HFF-Myc (cell line): Measurements from ENCODE around the gene RORB.

Experiments used
- DNase-seq: peaks from one replicate; pipeline ENCODE4 v3.0.0-alpha.2; 2011; ENCODE audit warnings: low read depth; ENCODE audit errors: extremely low read depth
- H3K4me3 ChIP-seq: replicated peaks from 2 replicates; pipeline ENCODE4 v1.5.1; 2011; ENCODE audit warnings: low read depth, mild to moderate bottlenecking, control low read depth, low read length
- TF ChIP-seq, protein P1 (sequence below): IDR thresholded peaks from 2 replicates; pipeline ENCODE4 v1.5.1; 2012; ENCODE audit warnings: mild to moderate bottlenecking, low read depth, low read length, control low read depth; ENCODE audit errors: missing control alignments

The RORB gene

GRCh38 chr9:74543145-74543544, 46.0 kb downstream of the RORB start:
- no peak for DNase-seq
- no peak overlapping the region for H3K4me3 ChIP-seq

GRCh38 chr9:74551266-74551665, 54.1 kb downstream of the RORB start:
- TF ChIP-seq, protein P1, sequence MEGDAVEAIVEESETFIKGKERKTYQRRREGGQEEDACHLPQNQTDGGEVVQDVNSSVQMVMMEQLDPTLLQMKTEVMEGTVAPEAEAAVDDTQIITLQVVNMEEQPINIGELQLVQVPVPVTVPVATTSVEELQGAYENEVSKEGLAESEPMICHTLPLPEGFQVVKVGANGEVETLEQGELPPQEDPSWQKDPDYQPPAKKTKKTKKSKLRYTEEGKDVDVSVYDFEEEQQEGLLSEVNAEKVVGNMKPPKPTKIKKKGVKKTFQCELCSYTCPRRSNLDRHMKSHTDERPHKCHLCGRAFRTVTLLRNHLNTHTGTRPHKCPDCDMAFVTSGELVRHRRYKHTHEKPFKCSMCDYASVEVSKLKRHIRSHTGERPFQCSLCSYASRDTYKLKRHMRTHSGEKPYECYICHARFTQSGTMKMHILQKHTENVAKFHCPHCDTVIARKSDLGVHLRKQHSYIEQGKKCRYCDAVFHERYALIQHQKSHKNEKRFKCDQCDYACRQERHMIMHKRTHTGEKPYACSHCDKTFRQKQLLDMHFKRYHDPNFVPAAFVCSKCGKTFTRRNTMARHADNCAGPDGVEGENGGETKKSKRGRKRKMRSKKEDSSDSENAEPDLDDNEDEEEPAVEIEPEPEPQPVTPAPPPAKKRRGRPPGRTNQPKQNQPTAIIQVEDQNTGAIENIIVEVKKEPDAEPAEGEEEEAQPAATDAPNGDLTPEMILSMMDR, result no peak
- no peak for DNase-seq
- H3K4me3 ChIP-seq, result no peak overlapping the region

More at GRCh38 chr9:74543145-74543544, 46.0 kb downstream of the RORB start:
- TF ChIP-seq, protein P1, result no peak

DNA sequence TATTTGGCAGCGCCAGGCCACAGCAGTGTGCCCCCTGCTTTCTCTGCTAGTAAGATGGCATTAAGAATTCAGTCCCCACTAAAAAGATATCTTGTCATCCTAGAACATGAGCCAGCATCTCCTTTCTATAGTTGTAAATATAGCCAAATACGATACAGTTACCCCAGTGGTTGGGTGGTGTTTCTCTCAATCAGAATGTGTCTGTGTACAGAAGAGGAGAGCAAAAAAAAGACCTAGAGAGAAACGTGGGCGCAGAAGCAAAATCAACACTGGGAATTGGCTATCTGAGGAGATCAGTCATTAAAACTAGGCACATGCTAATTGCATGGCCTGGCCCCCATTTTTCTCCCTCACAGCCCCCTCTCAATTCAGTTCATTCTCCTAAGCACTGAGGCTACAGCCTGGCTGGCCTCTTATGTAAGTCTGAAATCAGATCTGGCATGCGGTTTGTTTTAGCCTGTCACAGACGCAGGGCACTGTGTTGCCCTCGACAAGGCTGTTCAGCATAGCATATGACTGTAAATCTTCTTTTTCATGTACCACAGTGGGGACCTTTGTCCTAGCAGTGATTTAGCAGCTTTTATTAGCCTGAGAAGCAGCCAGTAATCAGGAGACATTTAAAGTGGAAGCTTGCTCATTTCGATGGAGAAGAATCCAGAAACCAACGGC, 57.8 kb downstream of the RORB start:
- TF ChIP-seq, protein P1, result no peak
- no peak for DNase-seq
- H3K4me3 ChIP-seq, result no peak overlapping the region

DNA sequence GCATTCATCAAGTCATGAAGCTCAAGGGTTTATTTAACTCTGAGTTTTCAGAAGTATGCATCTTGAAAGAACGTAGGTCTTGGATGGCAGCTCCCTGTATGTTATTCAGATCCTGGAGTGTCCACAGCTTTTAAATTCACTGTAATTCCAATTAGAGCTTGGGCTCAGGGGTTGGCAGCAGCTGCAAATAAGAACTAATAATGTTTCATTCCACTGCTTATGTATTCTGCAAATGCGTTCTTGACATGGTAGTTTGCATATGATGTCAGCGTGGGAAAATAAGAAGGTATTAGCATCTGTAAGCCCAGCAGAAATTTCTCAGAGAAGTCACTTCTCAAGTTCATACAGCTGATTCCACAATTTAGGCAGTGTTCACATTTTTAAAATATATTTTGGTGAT, 58.4 kb downstream of the RORB start:
- no peak overlapping the region for H3K4me3 ChIP-seq
- TF ChIP-seq, protein P1, result no peak
- DNase-seq, result no peak

- no peak overlapping the region for H3K4me3 ChIP-seq
- no peak for DNase-seq
- TF ChIP-seq, protein P1, result no peak
Observed at GRCh38 chr9:74556685-74557084, 59.5 kb downstream of the RORB start.

DNA sequence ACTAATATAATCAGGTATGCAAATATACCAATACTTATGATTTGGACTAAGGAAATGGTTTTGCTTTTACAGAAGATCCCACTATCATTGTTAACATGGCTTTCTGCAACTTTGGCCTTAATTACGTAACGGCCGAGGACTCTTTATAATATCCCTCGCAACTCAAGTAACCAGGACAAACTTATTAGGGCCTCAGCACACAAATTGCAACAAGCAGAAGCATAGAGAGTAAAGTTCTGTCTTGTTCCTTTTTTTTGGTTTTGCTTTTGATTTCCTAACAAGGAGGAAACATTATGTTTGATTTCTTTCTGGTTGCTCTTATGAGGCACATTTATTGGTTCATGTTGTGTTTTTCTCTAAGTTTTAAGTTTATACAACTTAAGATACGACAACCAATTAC, 60.4 kb downstream of the RORB start:
- TF ChIP-seq, protein P1, result no peak
- no peak overlapping the region for H3K4me3 ChIP-seq
- no peak for DNase-seq

GRCh38 chr9:74562611-74563010, 65.5 kb downstream of the RORB start:
- TF ChIP-seq, protein P1, result no peak
- DNase-seq, result no peak
- H3K4me3 ChIP-seq, result no peak overlapping the region
